Fibroblast of mammary gland (primary cell): ENCODE data around the gene PTCHD4.
"Not testable (repeated sequence)": the region's sequence is repeated elsewhere in the genome, so short reads cannot be mapped to it uniquely, and the experiment has no call there.

Experiments used
- DNase-seq: peaks from one replicate; pipeline ENCODE4 v3.0.0-alpha.2; 2010; ENCODE audit warnings: low read depth
- H3K4me3 ChIP-seq: 2 replicates; pipeline ENCODE4 v1.5.1; 2011; ENCODE audit warnings: low read depth, mild to moderate bottlenecking, low read length, moderate library complexity; ENCODE audit not compliant: control insufficient read depth
- CTCF ChIP-seq: conservative IDR thresholded peaks from 2 replicates; pipeline ENCODE4 v1.5.1; 2011; ENCODE audit warnings: low read depth, low read length, inconsistent platforms; ENCODE audit not compliant: control insufficient read depth, insufficient read depth

PTCHD4 gene

GRCh38 chr6:48136856-48137255 lies 25.9 kb upstream of the PTCHD4 start:
- no peak for TF ChIP-seq CTCF
- no peak overlapping the region for H3K4me3 ChIP-seq
- DNase-seq, result peak; percentile 25

- peak; percentile 92 for DNase-seq
- no peak overlapping the region for H3K4me3 ChIP-seq
Measured at GRCh38 chr6:48135323-48136084, 24.5 kb upstream of the PTCHD4 start.

DNA sequence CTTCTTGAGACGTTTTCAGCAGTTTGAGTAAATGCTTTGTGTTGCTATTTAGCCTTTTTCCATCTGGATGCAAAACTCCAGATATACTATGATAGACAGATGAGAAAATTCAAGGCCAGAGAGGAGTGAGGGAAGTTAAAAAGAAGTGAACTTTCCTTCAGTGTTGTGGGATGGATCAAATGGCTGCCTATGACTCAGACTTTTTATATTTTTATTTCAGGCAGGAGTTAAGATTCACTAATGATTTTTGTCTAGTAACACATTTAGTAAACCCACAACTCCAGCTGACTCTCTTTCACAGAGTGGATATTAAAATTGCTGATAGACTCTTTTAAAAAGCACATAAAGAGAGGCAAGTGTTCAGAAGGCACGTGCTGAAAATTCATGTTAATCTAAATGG lies 23.2 kb upstream of the PTCHD4 start:
- H3K4me3 ChIP-seq, result no peak overlapping the region
- no peak for DNase-seq
- TF ChIP-seq CTCF, result no peak

More at GRCh38 chr6:48135323-48136084, 24.5 kb upstream of the PTCHD4 start:
- TF ChIP-seq CTCF, result no peak

DNA sequence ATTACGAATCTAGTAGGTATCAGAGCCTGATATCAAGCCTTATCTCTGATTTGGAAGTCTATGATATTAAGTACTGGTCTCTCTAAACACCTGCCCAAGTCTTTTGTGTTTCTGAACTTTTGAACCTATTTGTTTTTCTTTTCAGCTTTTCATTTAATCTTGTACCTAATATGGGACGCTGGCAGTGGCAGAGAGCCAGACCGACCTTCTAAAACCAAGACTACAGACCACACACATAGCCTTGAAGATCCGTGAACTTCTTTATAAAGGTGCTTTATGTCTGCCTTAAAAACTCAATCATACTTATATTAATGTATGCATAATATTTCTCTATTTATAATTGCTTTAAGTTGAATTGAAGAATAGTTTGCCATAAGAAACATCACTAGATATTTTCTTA lies 12.6 kb upstream of the PTCHD4 start:
- DNase-seq, result no peak
- no peak overlapping the region for H3K4me3 ChIP-seq
- no peak for TF ChIP-seq CTCF

DNA sequence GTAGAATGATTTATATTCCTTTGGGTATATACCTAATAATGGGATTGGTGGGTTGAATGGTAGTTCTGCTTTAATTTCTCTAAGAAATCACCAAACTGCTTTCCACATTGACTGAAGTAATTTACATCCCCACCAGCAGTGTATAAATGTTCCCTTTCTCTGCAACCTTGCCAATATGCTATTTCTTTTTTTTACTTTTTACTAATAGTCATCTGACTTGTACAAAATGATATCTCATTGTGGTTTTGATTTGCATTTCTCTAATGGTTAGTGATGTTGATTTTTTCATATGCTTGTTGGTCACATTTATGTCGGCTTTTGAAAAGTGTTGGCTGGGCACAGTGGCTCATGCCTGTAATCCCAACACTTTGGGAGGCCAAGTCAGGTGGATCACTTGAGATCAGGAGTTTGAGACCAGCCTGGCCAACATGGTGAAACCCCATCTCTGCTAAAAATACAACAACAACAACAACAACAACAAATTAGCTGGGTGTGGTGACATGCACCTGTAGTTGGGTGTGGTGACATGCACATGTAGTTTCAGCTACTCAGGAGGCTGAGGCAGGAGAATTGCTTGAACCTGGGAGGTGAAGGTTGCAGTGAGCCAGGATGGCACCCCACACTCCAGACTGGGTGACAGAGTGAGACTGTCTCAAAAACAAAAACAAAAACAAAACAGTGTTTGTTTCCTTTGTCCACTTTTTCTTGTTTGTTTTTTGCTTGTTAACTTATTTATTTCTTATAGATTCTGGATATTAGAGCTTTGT lies 11.2 kb upstream of the PTCHD4 start:
- not testable (repeated sequence) for DNase-seq, H3K4me3 ChIP-seq

DNA sequence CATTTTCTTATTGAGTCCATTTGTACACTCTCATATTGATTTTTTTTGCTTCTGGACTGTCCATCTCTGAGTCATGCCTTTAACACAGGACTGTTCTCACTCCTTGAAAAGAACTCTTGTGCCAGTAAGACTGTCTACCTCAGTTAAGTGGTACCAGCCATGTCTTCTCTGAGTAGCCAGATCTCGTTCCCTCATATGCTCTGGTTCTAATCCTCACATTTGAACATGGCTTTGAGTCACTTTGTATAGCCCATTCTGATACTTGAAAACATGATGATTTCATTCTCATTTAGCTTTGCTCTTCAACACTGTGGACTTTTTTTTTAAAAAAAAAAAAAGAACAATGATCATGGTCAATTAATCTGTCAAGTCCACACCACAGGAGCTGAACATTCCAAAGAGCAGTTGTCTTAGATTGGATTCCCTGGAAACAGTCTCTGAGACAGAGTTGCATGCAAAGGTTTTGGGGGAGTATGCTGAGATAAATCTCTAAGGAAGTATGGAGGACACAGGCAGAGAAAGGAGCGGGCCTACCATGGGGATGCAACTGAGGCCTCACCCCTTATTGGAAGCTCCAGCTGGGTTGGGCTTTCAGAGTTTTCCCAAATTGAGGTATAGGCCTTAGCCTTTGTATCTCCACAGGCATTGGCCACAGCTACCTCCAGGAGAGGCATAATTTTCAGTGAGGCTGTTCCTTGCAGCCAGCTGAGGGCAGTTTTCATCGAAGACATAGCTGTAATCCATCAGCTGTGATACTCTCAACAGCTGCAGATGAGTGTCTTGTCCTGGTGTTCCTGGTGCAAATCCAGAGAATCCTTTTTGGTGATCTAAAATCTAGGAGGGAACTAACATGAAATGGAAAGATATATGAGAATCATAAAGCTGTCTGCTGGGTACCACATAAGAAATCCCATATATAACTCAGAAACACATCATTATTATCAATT lies 6.0 kb upstream of the PTCHD4 start:
- no peak for DNase-seq
- TF ChIP-seq CTCF, result no peak
- no peak overlapping the region for H3K4me3 ChIP-seq
